ENCODE data around the gene TAS1R1.

DNA sequence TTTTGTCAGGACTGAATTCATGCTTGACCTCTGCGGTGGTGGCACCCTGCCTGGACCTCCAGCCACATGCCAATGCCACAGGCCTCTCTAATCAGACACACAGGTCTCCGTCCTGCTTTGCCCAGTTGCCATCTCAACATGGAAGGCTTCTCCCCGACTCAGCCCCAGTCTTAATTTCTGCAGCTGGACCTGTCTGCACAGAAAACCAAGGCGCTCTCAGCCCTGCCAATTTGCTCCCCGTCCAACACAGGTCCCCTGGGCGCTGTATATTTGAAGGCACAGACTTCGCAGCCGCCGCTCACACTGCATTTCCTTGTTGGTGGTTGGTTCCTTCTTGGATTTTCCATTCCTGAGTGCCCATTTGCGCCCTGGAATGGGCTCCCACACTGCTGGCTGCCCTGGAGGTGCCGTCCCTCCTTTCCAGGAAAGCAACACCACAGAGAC, 35.6 kb upstream of the TAS1R1 start:
- TF ChIP-seq, protein P1, sequence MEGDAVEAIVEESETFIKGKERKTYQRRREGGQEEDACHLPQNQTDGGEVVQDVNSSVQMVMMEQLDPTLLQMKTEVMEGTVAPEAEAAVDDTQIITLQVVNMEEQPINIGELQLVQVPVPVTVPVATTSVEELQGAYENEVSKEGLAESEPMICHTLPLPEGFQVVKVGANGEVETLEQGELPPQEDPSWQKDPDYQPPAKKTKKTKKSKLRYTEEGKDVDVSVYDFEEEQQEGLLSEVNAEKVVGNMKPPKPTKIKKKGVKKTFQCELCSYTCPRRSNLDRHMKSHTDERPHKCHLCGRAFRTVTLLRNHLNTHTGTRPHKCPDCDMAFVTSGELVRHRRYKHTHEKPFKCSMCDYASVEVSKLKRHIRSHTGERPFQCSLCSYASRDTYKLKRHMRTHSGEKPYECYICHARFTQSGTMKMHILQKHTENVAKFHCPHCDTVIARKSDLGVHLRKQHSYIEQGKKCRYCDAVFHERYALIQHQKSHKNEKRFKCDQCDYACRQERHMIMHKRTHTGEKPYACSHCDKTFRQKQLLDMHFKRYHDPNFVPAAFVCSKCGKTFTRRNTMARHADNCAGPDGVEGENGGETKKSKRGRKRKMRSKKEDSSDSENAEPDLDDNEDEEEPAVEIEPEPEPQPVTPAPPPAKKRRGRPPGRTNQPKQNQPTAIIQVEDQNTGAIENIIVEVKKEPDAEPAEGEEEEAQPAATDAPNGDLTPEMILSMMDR (optimal IDR thresholded peaks at IDR 0.05 in 1 of 3, IDR thresholded peaks at IDR 0.05 in 1 of 3, conservative IDR thresholded peaks at IDR 0.05 in 1 of 3; ENCODE audit: extremely low read depth in 1 of 3, insufficient read depth in 2 of 3, low read length in 3 of 3), result no peak
- TF ChIP-seq EZH2 (IDR thresholded peaks at IDR 0.05; ENCODE audit: low read length), result no peak
